ENCODE results near the gene PARD3. TPM values are rescaled to one million over a fixed set of nuclear protein-coding genes. Genes with fewer than 3 reads are reported as not detected.

The PARD3 gene
- total RNA-seq, 1 experiment from 2014 or later: 46.3 TPM

- Histone ChIP-seq H3K9me2 (ENCODE audit: insufficient read depth) (no peaks in the 10 kb centered on the region), H3K4me1 (ENCODE audit: control insufficient read depth in 1 of 2, insufficient read depth in 2 of 2, low read length in 2 of 2) (peaks cover 15 to 27% of the 10 kb centered on the region in 2 experiments), H2AFZ (ENCODE audit: low read depth, low read length, poor library complexity, severe bottlenecking) (no peak overlapping the region), H3K4me3 (replicated peaks in 1 of 2; ENCODE audit: low read depth in 1 of 2, low read length in 2 of 2) (no peak overlapping the region), H3K9me3 (ENCODE audit: control insufficient read depth in 1 of 2, insufficient read depth in 1 of 2, low read depth in 1 of 2, low read length in 2 of 2) (no peaks in the 10 kb centered on the region), H3K79me2 (ENCODE audit: insufficient read depth, low read length) (no peaks in the 10 kb centered on the region; the same call in 1 of the 2 replicates), H4K20me1 (ENCODE audit: insufficient read depth) (no peaks in the 10 kb centered on the region), H3K36me3 (ENCODE audit: control insufficient read depth in 1 of 2, insufficient read depth in 2 of 2, low read length in 2 of 2) (no peaks in the 10 kb centered on the region), H3K27me3 (ENCODE audit: insufficient read depth, low read length) (no peaks in the 10 kb centered on the region), H3K27ac (ENCODE audit: low read depth, low read length) (no peak overlapping the region), H3K4me2 (ENCODE audit: low read length) (no peak overlapping the region), H3K9ac (ENCODE audit: low read length) (no peak overlapping the region)
- RAD21 ChIA-PET (ENCODE audit: low non-redundant PET in 1 of 2, low total read pairs in 2 of 2, uncharacterized antibody in 2 of 2, unreplicated experiment in 2 of 2): no interaction called here
- no peak for DNase-seq (ENCODE audit: low read depth, low spot score)
- CTCF ChIA-PET: interaction anchor here (0.7 to 1.1 kb wide), 2 partner anchors 18 to 132 kb away, joined by 3 to 4 read pairs; no protein-coding TSS in a partner anchor
- no peak for ATAC-seq
- POLR2A ChIA-PET: no interaction called here
- intact Hi-C loops (cut with micrococcal nuclease): no loop called here
- TF ChIP-seq EGR1 (IDR thresholded peaks at IDR 0.05; ENCODE audit: low read depth) (no peak), SRF (IDR thresholded peaks at IDR 0.05; ENCODE audit: low read depth) (no peak), FOSL1 (IDR thresholded peaks at IDR 0.05; ENCODE audit: low read depth) (no peak), SP1 (IDR thresholded peaks at IDR 0.05; ENCODE audit: low read depth) (no peak), EZH2phosphoT487 (IDR thresholded peaks at IDR 0.05; ENCODE audit: borderline replicate concordance) (no peak), ZFX (IDR thresholded peaks at IDR 0.05) (no peak), ELF1 (IDR thresholded peaks at IDR 0.05; ENCODE audit: borderline replicate concordance, low read depth) (no peak), SIN3A (IDR thresholded peaks at IDR 0.05; ENCODE audit: low read depth) (no peak), ATF3 (IDR thresholded peaks at IDR 0.05) (no peak), CBX3 (IDR thresholded peaks at IDR 0.05; ENCODE audit: low read depth) (no peak), POLR2A (IDR thresholded peaks at IDR 0.05; ENCODE audit: borderline replicate concordance, extremely low read depth, insufficient read depth, insufficient read length) (no peak), CEBPB (IDR thresholded peaks at IDR 0.05; ENCODE audit: low read depth) (no peak), YY1 (IDR thresholded peaks at IDR 0.05; ENCODE audit: extremely low read depth, insufficient replicate concordance, low read depth, low read length) (no peak), JUND (IDR thresholded peaks at IDR 0.05) (no peak), REST (IDR thresholded peaks at IDR 0.05; ENCODE audit: low read depth) (no peak), EZH2 (IDR thresholded peaks at IDR 0.05) (no peak), ZNF274 (IDR thresholded peaks at IDR 0.05; ENCODE audit: low read depth, low read length) (no peak), ZBTB33 (IDR thresholded peaks at IDR 0.05; ENCODE audit: extremely low read depth, insufficient replicate concordance, low read length) (no peak)
- TF ChIP-seq, protein P1, sequence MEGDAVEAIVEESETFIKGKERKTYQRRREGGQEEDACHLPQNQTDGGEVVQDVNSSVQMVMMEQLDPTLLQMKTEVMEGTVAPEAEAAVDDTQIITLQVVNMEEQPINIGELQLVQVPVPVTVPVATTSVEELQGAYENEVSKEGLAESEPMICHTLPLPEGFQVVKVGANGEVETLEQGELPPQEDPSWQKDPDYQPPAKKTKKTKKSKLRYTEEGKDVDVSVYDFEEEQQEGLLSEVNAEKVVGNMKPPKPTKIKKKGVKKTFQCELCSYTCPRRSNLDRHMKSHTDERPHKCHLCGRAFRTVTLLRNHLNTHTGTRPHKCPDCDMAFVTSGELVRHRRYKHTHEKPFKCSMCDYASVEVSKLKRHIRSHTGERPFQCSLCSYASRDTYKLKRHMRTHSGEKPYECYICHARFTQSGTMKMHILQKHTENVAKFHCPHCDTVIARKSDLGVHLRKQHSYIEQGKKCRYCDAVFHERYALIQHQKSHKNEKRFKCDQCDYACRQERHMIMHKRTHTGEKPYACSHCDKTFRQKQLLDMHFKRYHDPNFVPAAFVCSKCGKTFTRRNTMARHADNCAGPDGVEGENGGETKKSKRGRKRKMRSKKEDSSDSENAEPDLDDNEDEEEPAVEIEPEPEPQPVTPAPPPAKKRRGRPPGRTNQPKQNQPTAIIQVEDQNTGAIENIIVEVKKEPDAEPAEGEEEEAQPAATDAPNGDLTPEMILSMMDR (IDR thresholded peaks at IDR 0.05 in 2 of 3, conservative IDR thresholded peaks at IDR 0.05 in 1 of 3; ENCODE audit: borderline replicate concordance in 1 of 3, insufficient read depth in 1 of 3, low read depth in 2 of 3, low read length in 2 of 3): no peak
- TF ChIP-seq, protein P2, sequence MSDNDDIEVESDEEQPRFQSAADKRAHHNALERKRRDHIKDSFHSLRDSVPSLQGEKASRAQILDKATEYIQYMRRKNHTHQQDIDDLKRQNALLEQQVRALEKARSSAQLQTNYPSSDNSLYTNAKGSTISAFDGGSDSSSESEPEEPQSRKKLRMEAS (IDR thresholded peaks at IDR 0.05): no peak
- no TSS peak for BruUV-seq (replicated peaks)
Observed at GRCh38 chr10:34506786-34507185, 308.3 kb downstream of the PARD3 start.

Data from HCT116 (cell line).